Uterus (tissue), 4 donors: ENCODE measurements around the gene OR10D3. TPM values are rescaled to one million over a fixed set of nuclear protein-coding genes. Genes with fewer than 3 reads are reported as not detected.
"Not testable (repeated sequence)": the region's sequence is repeated elsewhere in the genome, so short reads cannot be mapped to it uniquely, and the experiment has no call there.

Experiments used
- DNase-seq, 2 donors: peaks; one replicate each; pipeline ENCODE4 v3.0.0-alpha.2; 2019 to 2020
- H3K27ac ChIP-seq, 2 donors: fragments of 200-600 bp; sonication (generic); 1 replicate in 1 of 2; 2 replicates in 1 of 2; pipeline ENCODE4 v1.5.1; 2016 to 2018
- H3K27me3 ChIP-seq, 2 donors: fragments of 200-600 bp; sonication (generic); one replicate each; pipeline ENCODE4 v1.5.1; 2018 to 2019; ENCODE audit warnings: control low read depth in 1 of 2
- H3K36me3 ChIP-seq, 2 donors: fragments of 200-600 bp; sonication (generic); one replicate each; pipeline ENCODE4 v1.5.1; 2019; ENCODE audit warnings: control low read depth in 1 of 2
- H3K4me1 ChIP-seq, 2 donors: fragments of 200-600 bp; sonication (generic); one replicate each; pipeline ENCODE4 v1.5.1; 2018 to 2019; ENCODE audit warnings: control low read depth in 1 of 2
- H3K4me3 ChIP-seq, 2 donors: fragments of 200-600 bp; sonication (generic); 1 replicate in 1 of 2; 2 replicates in 1 of 2; pipeline ENCODE4 v1.5.1; 2018 to 2019; ENCODE audit warnings: mild to moderate bottlenecking in 1 of 2
- H3K9me3 ChIP-seq, 2 donors: fragments of 200-600 bp; sonication (generic); one replicate each; pipeline ENCODE4 v1.5.1; 2019; ENCODE audit warnings: control low read depth in 1 of 2
- CTCF ChIP-seq, 4 experiments: fragments of 200-600 bp in 2 of 4; fragments of 450-650 bp in 2 of 4; sonication (generic) in 2 of 4; IDR thresholded peaks; one replicate each; pipeline ENCODE4 v1.5.1; 2016 to 2019; ENCODE audit warnings: antibody characterized with exemption in 4 of 4, mild to moderate bottlenecking in 2 of 4, moderate library complexity in 1 of 4
- POLR2A ChIP-seq, 2 donors: fragments of 450-650 bp; IDR thresholded peaks; one replicate each; pipeline ENCODE4 v1.6.1; 2016; ENCODE audit warnings: antibody characterized with exemption in 2 of 2, mild to moderate bottlenecking in 1 of 2, moderate library complexity in 1 of 2
- intact Hi-C: fragments of 100-400 bp; cut with DNase I; formaldehyde crosslinking; loops from one replicate; pipeline ENCODE4 v1.15.1; 2023; ENCODE audit warnings: low total_unique reads
- total RNA-seq, 4 donors: library from RNA; depleted of rRNA in 3 of 4; stranded (reverse); fragments of >200 nt in 3 of 4; gene quantifications; one replicate each; pipeline versions ENCODE4 v1.1.0 to v1.2.4, GENCODE V29; 2014 to 2023
- donor health status: DM: yes; HTN: yes; CAD: no.

The OR10D3 gene
- total RNA-seq, 4 donors from 2014 or later: not detected

DNA sequence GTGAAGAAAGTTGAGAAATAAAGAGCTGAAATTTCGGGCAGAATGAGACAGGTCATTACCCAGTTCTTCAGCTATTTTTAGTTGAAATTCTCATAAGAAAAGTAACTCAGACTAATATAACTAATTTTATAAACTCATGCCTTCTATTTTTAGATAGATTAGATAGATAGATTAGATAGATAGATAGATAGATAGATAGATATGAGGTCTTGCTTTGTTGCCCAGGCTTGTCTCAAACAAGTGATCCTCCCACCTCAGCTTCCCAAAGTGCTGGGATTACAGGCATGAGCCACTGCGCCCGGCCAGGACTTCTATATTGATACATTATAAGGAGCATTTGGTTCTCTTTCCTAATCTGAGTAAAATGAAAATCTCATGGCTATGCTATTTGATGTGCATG is 30.9 kb downstream of the OR10D3 start:
- no peaks in the 10 kb centered on the region for H3K4me1 ChIP-seq
- no peak overlapping the region for H3K4me3 ChIP-seq
- intact Hi-C loops: no loop called here
- no peaks in the 10 kb centered on the region for H3K27me3 ChIP-seq
- DNase-seq: no peak
- no peaks in the 10 kb centered on the region for H3K36me3 ChIP-seq
- H3K9me3 ChIP-seq: peaks cover 0 to 3% of the 10 kb centered on the region in 2 donors
- TF ChIP-seq POLR2A (IDR thresholded peaks at IDR 0.05) (no peak), CTCF (IDR thresholded peaks at IDR 0.05) (no peak)
- H3K27ac ChIP-seq: no peak overlapping the region

GRCh38 chr11:124219126-124219525 is 36.0 kb downstream of the OR10D3 start:
- Histone ChIP-seq H3K27ac (no peak overlapping the region), H3K4me3 (no peak overlapping the region), H3K4me1 (no peaks in the 10 kb centered on the region), H3K27me3 (no peaks in the 10 kb centered on the region), H3K9me3 (no peaks in the 10 kb centered on the region), H3K36me3 (no peaks in the 10 kb centered on the region)
- intact Hi-C loops: no loop called here
- TF ChIP-seq CTCF (IDR thresholded peaks at IDR 0.05): no peak
- TF ChIP-seq POLR2A (IDR thresholded peaks at IDR 0.05): no peak
- no peak for DNase-seq

DNA sequence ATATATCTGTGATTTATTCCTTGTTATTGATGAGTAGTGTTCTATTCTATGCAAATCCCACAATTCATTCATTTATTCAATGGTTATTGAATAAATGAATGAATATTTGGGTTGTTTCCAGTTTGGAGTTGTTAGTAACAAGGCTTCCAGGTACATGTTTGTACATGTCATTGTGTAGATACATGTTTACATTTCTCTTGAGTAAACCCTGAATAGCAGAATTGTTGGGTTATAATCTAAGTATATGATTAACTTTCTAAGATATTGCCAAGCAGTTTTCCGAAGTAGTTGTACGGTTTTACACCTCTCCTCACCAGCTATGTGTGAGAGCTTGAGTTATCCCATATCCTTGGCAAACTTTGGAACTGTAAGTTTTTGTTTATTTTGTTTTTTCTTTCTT is 39.3 kb downstream of the OR10D3 start:
- H3K4me1 ChIP-seq: no peaks in the 10 kb centered on the region
- no peak overlapping the region for H3K27ac ChIP-seq
- intact Hi-C loops: no loop called here
- no peaks in the 10 kb centered on the region for H3K27me3 ChIP-seq
- no peak overlapping the region for H3K4me3 ChIP-seq
- no peaks in the 10 kb centered on the region for H3K36me3 ChIP-seq
- TF ChIP-seq POLR2A (IDR thresholded peaks at IDR 0.05): no peak
- TF ChIP-seq CTCF (IDR thresholded peaks at IDR 0.05): no peak
- DNase-seq: no peak
- H3K9me3 ChIP-seq: no peaks in the 10 kb centered on the region

DNA sequence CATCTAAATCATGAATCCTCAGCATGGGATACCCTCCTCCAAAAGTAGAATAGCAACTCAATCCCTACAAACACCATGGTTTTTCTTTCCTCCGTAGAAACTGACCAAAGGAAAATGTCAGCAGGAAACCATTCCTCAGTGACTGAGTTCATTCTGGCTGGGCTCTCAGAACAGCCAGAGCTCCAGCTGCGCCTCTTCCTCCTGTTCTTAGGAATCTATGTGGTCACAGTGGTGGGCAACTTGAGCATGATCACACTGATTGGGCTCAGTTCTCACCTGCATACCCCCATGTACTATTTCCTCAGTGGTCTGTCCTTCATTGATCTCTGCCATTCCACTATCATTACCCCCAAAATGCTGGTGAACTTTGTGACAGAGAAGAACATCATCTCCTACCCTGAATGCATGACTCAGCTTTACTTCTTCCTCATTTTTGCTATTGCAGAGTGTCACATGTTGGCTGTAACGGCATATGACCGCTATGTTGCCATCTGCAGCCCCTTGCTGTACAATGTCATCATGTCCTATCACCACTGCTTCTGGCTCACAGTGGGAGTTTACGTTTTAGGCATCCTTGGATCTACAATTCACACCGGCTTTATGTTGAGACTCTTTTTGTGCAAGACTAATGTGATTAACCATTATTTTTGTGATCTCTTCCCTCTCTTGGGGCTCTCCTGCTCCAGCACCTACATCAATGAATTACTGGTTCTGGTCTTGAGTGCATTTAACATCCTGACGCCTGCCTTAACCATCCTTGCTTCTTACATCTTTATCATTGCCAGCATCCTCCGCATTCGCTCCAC is 41.7 kb downstream of the OR10D3 start:
- DNase-seq, H3K4me3 ChIP-seq: not testable (repeated sequence)

DNA sequence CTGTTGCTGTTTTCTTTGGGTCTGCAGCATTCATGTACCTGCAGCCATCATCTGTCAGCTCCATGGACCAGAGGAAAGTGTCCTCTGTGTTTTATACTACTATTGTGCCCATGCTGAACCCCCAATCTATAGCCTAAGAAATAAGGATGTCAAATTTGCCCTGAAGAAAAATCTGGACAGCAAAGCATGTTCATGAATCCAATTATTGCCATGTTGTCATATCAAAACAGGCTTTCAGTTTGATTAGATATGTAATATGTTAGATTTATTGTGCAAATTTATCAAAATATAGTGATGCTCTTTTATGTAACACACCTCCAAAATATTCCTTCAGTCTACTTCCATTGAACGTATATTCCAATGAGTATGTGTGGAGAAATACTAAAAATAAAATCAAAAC is 42.3 kb downstream of the OR10D3 start:
- Histone ChIP-seq H3K4me3 (no peak overlapping the region), H3K27me3 (no peaks in the 10 kb centered on the region), H3K36me3 (no peaks in the 10 kb centered on the region), H3K4me1 (no peaks in the 10 kb centered on the region), H3K27ac (no peak overlapping the region), H3K9me3 (no peaks in the 10 kb centered on the region)
- no peak for DNase-seq
- intact Hi-C loops: no loop called here
- TF ChIP-seq POLR2A (IDR thresholded peaks at IDR 0.05) (no peak), CTCF (IDR thresholded peaks at IDR 0.05) (no peak)

More for the DNA sequence above, 41.7 kb downstream of the OR10D3 start:
- H3K4me1 ChIP-seq, H3K36me3 ChIP-seq, H3K27me3 ChIP-seq, intact Hi-C loops, H3K9me3 ChIP-seq, H3K27ac ChIP-seq: not testable (repeated sequence)
